CD4-positive, alpha-beta T cell treated with Interferon gamma for 1 hour (primary cell): Measurements from ENCODE around the gene PGP.
"Not testable (repeated sequence)": the region's sequence is repeated elsewhere in the genome, so short reads cannot be mapped to it uniquely, and the experiment has no call there.

Experiments used
- DNase-seq: peaks from one replicate; pipeline ENCODE4 v3.0.0-alpha.2; 2020

The PGP gene, protein sequence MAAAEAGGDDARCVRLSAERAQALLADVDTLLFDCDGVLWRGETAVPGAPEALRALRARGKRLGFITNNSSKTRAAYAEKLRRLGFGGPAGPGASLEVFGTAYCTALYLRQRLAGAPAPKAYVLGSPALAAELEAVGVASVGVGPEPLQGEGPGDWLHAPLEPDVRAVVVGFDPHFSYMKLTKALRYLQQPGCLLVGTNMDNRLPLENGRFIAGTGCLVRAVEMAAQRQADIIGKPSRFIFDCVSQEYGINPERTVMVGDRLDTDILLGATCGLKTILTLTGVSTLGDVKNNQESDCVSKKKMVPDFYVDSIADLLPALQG

DNA sequence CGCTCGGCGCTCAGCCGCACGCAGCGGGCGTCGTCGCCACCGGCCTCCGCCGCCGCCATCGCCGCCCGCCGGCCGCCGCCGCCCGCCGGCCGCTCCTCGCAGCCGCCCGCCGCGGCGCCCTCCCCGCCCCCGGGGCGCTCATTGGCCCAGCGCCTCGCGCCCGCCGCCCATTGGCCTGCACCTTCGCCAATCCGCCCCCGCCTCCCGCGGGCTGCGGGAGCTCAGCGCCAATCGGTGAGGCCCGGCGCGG is at the start of gene PGP:
TSS of gene PGP (minus strand) at position 122 of the 250 bp plus-strand sequence. CDS start at position 59, 63 bp downstream.
- no peak for DNase-seq

DNA sequence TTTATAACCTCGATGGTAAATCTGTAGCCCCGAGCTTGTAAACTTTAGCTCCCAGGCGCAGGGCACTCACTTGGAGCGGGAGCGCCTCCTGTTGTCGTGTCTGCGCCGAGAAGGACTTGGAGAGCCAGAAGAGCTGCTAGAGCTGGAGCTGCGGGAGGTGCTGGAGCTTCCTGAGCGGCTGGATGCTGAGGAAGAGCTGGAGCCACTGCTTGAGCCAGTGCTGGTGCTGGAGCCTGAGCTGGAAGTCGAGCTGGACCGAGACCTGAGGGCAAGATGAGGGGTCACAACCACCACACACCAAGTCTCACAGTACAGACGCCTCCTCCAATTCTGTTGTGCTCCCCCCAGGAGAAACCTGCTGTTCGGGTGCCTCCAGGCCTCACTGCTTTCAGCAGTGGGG is 48.4 kb upstream of the PGP start:
- DNase-seq = not testable (repeated sequence)

DNA sequence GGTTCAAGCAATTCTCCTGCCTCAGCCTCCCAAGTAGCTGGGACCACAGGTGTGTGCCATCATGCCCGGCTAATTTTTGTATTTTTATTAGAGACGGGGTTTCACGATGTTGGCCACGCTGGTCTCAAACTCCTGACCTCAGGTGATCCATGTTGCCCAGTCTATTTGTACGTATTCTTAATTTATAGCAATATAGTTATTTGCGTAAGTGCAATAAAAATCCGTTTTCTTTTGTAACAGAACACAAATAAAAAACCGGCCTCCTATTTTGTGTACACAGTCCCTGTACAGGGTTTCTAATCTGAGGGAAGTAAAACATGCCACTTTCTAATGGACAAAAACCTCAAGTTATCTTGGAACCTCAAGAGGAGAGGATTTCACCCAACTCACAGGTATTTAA is 45.6 kb upstream of the PGP start:
- DNase-seq = no peak

DNA sequence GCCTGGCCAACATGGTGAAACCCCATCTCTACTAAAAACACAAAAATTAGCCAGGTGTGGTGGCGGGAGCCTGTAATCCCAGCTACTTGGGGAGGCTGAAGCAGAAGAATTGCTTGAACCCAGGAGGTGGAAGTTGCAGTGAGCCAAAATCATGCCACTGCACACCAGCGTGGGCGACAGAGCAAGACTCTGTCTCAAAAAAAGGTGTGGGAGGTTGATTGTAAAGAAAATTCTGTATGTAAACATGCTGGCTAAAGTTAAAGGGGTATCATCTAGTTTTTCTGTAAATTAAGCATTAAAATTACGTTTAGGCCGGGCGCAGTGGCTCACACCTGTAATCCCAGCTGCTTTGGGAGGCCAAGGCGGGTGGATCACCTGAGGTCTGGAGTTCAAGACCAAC is 43.9 kb upstream of the PGP start:
- DNase-seq = not testable (repeated sequence)

DNA sequence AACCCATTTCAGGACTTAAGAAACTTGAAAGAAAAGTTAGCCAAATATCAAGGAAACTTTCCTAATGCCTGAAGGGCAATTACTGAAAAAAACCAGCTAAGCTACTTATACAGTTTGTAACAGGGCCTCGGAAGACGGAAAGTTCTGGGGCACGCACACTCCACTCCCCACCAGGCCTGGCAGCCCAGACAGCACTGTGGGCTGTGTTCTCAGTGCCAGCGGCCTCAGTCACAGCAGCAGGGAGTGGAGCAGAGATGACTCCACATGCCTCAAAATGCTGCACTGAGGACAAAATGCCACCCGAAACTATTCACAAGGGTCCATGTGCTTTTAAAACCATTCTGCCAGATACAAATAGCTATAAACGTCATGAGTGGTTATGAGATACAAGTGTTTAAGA is 43.1 kb upstream of the PGP start:
- DNase-seq = no peak

DNA sequence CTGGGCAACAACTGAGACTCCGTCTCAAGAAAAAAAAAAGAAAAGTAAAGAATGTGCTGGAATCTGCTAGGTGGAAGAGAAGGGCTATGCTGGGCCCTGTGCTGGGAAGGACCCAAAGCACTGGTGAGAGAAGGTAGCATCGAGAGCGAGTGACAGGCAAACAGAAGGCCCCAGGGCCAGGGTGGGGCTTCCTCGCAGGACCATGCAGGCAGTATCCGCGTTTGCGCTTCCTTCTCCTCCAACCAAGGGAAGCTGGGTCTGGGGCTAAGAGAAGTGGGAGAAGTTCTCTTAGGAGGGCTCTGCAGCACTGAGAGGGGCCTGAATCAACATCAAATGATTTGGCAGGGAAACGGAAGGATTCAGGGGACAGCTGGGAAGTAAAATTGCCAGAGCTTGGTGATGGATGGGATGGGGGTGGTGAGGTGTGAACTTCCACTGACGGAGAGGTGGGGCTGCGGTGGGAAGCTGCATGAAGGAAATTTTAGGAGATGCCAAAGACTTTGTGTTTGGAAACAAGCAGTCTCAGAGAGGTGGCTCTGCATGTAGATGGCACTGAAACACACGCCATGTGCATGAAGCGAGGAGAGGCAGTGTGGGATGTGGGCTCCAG is 42.0 kb upstream of the PGP start:
- no peak for DNase-seq

DNA sequence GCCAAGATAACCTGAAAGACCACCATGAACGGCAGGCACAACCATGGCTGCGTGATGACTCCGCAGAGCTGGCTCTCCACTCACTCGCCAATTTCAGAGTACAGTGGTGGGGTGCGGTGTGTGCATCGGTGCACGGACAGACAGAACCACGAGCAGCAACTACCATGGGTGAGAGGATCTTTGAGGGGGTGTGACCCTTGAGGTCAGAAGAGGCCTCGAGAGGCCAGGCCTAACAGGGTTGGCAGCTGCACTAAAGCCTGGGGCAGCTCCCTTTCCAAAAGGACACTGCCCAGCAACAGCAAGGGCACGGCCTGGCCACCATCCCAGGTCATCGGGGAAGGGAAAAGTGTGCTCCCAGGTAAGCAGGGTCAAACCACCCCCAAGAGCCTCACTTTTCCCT is 38.7 kb upstream of the PGP start:
- no peak for DNase-seq

DNA sequence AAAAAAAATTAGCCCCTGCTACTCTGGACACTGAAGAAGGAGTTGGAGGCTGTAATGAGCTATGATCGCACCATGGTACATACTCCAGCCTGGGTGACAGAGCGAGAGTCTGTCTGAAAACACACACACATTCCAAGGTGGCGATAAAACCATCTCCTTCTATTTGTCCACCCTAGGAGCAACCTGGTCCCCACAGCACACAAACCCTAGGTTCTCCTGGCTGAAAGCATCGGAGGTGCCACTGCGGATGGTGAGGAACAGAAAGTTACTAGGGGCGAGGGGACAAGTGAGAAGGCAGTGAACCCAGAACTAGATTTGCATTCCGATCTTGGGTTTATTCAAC is 38.1 kb upstream of the PGP start:
- DNase-seq = no peak

DNA sequence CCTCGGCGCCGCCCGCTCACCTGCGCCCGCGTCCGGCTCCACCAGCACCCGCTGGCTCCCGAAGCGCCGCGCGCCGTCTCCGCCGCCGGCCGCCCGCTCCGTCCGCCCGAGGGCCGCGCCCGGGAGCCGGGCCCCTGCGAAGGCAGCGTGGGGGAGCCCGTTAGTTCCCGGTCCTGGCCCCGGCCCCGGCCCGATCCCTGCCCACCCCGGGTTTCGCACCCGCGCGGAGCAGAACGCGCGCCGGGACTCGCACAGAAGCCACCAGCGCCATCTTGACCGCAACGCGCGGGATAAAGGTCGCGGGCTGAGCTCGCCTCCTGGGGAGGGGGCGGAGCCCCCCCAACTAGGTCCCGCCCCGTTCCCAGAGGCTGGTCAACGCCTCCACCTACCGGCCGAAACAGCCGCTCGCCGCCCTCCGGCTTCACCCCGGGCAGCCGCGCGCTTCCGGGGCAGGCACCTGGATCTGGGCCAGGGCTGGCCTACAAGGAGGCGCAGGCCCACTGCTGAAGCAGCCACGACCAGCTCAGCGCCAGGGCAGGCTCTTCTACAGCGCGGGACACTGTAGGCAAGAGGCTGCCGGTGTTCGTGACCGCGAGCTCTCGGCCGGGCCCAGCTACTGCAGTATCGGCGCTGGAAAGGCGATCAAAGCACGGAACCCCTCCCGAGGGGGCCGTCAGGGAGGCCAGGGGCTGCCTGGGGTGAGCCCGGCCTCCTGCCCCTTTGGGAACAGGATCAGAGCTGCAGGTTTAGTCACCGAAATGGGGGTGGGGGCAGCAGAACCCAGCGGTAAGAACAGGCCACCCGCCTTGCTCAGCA is 36.9 kb upstream of the PGP start, which contains the start of gene ECI1:
TSS of gene ECI1 (minus strand) at position 292 of the 816 bp plus-strand sequence. CDS start at position 271, 21 bp downstream.
- peak; percentile 87 for DNase-seq

DNA sequence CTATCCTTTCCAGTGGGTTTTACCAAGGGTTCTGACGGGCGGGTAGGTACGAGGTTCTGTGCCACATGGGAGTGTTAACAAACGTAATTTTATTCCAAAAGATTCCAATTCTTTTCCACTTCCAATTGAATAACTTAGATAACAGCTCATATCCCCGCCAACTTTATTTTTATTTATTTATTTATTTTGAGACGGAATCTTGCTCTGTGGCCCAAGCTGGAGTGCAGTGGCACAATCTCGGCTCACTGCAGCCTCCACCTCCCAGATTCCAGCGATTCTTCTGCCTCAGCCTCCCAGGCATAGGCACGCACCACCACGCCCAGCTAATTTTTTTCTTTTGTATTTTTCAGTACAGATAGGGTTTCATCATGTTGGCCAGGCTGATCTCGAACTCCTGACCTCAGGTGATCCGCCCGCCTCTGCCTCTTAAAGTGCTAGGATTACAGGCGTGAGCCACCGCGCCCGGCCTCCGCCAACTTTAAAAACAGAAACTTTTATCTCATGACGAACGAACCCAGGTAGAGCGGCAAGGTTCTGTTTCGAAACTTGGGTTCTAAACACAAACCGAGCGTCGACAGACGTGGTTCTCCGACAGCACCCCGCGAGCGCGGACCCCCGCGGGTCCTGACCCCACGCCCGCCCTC is 36.1 kb upstream of the PGP start:
- DNase-seq = peak; percentile 53

DNA sequence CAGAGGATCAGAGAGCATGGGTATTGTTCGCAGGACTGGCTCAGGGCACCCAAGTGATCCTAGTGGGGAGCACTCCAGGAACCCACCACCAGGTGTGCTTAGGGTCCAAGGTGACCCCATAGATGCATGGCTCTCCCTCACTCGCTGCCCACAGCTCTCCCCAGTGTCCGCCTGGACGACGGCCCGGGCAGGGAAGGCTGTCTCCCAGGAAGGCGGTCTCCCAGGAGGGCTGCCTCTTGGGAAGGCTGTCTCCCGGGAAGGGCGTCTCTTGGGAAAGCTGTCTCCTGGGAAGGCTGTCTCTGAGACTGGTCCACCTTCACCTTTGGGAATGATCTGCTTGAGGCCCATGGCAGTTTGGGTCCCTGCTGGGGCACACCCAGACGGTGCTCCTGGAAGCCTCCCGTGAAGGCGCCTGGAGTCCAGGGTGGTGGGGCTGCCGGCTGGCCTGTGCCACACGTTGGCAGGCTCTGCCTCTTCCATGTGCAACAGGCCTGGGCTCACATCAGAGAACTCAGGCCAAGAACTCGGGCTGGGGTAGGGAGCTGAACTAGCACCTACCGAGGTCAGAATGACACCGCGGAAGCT is 31.8 kb upstream of the PGP start:
- no peak for DNase-seq

DNA sequence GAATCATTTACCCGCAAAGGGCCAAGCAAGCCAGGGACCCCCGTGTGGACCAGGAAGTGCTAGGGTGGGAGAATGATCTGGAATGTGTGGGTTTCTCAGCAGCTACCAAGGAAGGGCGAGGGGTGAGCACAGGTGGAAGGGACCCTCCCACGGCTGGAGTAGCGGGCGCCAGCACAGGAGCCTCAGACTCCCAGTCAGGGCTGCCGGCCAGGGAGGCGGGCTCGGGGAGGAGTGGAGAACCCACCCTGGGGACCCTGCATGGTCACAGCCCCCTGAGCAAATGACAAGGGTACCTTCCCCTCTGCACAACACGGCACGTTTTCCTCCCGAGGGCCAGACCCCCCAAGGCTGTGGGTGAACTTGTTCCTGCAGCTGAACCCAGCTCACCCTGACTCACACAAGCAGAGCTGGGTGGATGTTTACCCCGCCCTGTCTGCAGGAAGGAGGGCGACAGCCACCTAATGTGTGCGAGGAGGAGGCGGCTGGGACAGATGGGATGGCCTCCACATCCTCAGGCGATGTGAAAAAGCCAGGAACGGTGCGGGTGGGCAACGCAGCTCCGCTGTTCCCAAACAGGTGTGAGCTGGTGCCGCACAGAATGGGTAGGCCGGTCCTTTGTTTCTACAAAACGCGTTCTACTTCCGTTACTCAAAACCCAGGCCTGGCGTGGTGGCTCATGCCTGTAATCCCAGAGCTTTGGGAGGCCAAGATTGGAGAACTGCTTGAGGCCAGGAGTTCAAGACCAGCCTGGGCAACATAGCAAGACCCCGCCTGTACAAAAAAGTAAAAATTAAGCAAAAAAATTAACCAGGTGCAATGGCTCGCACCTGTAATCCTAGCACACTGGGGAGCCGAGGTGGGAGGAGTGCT is 30.5 kb upstream of the PGP start:
- no peak for DNase-seq

DNA sequence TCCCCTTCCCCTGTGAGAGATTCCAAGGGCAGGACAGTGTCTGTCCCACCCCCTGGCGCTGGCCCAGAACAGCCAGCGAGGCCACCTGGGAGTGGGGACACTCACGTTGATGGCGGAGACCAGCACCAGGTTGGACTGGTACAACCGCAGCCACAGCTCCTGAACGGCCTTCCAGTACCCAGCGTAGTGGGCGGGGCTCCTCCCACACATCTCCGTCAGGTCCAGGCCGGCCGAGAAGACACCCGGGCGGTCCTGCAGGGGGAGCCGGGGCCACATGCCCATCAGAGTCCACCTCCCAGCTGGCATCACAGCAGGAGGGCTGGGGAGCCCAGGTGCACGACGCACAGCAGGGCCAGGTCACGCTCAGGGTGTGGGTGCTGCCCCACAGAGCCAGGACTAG is 29.7 kb upstream of the PGP start:
- DNase-seq = no peak

DNA sequence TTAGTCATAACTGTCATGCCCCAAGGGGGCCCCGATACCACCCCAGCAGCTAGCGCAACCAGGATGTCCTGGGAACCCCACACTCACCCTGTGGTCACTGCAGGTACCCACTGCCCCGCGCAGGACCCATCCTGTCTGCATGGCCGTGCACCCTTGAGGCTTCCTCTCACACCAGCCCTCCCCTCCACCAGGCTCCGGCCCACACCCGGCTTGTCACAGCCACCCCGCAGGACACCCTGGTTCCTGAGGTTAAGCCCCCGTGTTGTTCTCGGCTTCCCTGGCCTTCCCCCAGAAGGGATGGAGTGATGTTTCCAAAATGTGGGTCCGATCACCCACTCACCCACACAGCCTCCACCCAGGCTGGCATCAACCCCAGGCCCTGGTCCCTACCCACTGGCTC is 29.1 kb upstream of the PGP start:
- no peak for DNase-seq

DNA sequence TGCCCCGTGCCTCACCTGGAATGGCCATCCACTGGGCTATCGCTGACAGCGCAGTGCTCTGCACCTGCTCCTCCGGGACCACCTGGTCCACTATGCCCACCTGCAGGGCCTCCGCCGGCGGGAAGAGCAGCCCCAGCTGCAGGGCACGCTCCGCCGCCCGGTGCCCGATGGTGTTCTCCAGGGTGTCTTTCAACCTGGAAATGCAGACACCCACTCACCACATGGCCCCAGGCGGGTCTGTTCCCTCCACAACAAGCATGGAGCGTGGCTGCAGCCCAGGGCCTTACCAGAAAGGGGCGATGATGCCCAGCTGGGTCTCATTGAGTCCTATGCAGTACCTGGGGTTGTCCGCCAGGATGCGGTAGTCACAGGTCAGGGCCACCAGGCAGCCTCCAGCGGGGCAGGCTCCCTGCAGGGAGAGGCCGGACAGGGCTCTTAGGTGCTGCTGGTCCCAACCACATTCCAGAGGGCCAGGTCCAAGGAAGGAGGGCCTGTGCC is 28.4 kb upstream of the PGP start:
- DNase-seq = no peak

DNA sequence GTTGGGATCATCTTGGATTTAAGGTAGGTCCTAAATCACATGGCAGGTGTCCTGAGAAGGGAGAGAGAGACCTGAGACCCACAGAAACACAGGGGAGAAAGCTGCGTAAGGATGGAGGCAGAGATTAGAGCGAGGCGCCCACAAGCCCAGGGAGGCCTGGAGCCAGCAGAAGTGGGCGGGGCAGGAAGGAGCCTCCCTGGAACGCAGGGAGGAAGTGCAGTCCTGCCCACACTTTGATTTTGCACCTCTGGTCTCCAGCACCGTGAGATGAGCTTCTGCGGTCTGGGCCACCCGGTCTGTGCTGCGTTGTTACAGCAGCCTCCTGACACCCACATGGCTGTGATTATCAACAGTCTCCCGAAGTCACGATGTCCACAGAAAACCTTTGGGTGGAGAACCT is 28.0 kb upstream of the PGP start:
- DNase-seq = no peak

DNA sequence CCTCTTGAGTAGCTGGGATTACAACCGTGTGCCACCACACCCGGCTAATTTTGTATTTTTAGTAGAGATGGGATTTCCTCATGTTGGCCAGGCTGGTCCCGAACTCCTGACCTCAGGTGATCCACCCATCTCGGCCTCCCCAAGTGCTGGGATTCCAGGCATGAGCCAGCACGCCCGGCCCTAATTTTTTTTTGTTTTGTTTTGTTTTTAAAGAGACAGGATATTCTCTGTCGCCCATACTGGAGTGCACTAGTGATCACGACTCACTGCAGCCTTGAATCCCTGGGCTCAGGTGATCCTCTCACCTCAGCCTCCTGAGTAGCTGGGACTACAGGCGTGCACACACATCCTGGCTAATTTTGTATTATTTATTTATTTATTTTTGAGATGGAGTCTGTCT is 25.7 kb upstream of the PGP start:
- not testable (repeated sequence) for DNase-seq

DNA sequence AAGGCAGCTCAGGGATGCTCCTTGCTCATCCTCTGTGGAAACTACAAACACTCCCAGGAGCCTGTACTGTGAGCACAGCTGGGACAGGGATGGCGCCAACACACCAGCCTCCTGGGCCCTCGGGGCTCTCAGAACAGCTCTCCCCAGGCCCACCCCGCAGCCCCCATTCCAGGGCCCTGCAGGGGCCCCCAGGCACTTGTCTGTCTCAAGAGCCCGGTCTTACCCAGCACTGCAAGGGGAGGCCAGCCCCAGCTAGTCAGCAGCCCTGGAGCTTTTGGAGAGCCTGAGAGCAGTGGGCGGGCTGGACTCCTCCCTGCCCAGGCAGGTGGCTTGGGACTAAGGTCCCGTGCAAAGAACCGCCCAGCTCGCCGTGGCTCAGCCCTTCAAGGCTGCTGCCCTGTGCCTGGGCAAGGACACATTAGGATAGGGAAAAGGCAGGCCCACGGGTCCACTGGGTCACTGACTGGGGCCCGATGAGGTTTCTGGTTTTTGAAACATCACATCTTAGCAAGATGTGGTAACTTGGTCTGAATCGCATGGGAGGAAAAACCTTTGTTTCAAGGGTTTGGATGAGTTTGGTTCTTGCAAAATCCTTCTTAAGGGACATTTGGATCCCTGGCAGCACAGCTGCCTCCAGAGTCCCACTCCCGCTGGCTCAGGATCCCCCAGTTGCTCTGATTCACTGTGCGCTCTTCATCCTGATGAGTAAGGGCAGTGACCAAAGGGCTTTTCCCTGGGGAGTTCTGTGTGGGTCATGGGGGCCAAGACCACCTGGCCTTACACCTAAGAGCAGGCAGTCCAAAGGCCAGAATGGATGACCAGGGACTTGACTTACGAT is 24.4 kb upstream of the PGP start:
- DNase-seq = no peak

DNA sequence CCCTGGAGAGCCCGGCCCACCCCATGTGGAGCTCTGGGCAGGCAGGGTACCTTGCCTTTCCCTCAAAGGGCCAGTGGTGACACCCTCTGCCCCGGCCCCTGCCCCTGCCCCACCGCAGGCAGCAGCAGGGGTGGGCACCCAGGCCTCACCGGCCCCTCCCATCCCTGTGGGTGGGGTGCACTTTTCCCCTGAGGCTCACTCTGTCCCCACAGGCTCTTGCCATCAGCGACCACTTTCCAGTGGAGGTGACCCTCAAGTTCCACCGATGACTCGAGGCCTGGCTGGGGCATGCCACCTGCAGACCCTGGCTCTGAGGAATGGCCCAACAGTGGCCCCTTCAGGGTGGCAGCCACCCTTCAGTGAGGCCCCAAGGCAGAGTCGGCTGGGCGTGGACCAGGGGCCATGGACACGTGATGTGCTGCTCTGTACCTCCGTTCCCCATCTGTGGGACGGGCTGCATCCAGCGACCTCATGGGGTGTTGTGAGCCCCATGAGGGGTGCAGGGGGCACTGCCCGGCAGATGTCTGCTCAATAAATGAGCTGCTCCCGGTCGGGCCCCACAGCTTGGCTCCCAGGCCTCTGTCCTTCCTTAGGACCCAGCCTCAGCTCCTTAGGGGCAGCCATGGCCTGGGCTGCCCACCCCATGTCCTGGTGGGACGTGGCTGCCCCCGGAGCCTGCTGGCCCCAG is 23.7 kb upstream of the PGP start:
- no peak for DNase-seq

DNA sequence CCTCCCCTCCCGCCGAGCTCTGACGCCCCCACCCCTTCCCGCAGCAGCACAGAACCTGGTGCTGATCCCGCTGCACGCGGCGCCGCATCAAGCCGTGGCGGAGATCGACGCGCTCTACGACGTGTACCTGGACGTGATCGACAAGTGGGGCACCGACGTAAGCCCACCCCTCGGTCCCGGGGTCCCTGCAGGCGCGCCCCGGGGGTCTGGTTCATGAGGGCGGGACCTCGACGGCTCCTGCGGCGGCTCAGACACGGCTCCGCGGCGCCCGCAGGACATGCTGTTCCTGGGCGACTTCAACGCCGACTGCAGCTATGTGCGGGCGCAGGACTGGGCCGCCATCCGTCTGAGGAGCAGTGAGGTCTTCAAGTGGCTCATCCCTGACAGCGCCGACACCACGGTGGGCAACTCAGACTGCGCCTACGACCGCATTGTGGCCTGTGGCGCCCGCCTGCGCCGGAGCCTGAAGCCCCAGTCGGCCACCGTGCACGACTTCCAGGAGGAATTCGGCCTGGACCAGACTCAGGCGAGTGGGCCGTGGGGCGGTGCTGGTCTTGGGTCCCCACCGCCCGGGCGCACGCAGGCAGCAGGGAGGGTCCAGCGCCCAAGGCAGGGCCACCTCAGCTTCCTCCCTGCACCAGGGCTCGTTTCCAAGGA is 23.0 kb upstream of the PGP start:
- DNase-seq = no peak
